GM12891 (cell line): ENCODE measurements around the gene SGO2.
"Not testable (repeated sequence)": the region's sequence is repeated elsewhere in the genome, so short reads cannot be mapped to it uniquely, and the experiment has no call there.

Experiments
- PAX5 ChIP-seq: IDR thresholded peaks from 2 replicates; pipeline ENCODE4 v1.6.1; 2011; ENCODE audit warnings: low read length, moderate library complexity, mild to moderate bottlenecking; ENCODE audit not compliant: insufficient read depth, severe bottlenecking
- POLR2A ChIP-seq: IDR thresholded peaks from 2 replicates; pipeline ENCODE4 v1.6.1; 2011; ENCODE audit warnings: low read depth, low read length, control low read depth
- POLR2AphosphoS5 ChIP-seq: IDR thresholded peaks from 2 replicates; pipeline ENCODE4 v1.6.1; 2011; ENCODE audit warnings: low read depth, low read length, control low read depth
- POU2F2 ChIP-seq: IDR thresholded peaks from 2 replicates; pipeline ENCODE4 v1.6.1; 2011; ENCODE audit warnings: low read depth, mild to moderate bottlenecking, control low read depth, low read length, moderate library complexity
- SPI1 ChIP-seq: IDR thresholded peaks from 2 replicates; pipeline ENCODE4 v1.6.1; 2011; ENCODE audit warnings: low read depth, low read length, control low read depth
- TAF1 ChIP-seq: IDR thresholded peaks from 2 replicates; pipeline ENCODE4 v1.6.1; 2011; ENCODE audit warnings: low read depth, low read length, control low read depth

GRCh38 chr2:200566596-200566995, 40.6 kb downstream of the SGO2 start:
- TF ChIP-seq TAF1, POLR2A, POLR2AphosphoS5, SPI1, POU2F2, PAX5: not testable (repeated sequence)
